Astrocyte of the cerebellum (primary cell): ENCODE data around the gene USP2.

Source experiments
- DNase-seq: peaks from one replicate; pipeline ENCODE4 v3.0.0-alpha.2; 2011; ENCODE audit warnings: low read depth
- H3K4me3 ChIP-seq: 2 replicates; pipeline ENCODE4 v1.5.1; 2011; ENCODE audit warnings: mild to moderate bottlenecking, low read depth, low read length, moderate library complexity
- CTCF ChIP-seq: IDR thresholded peaks from 2 replicates; pipeline ENCODE4 v1.5.1; 2012; ENCODE audit warnings: low read length, low read depth, moderate library complexity, mild to moderate bottlenecking; ENCODE audit errors: missing control alignments
- in situ Hi-C: cut with HindIII; loops from 2 replicates; pipeline ENCODE4 v1.10.0; 2017; ENCODE audit warnings: low sequenced_read_pairs

The USP2 gene

GRCh38 chr11:119332111-119332765 is 49.3 kb downstream of the USP2 start:
- no peak overlapping the region for H3K4me3 ChIP-seq
- in situ Hi-C loops = no loop called here
- TF ChIP-seq CTCF = no peak
- no peak for DNase-seq

DNA sequence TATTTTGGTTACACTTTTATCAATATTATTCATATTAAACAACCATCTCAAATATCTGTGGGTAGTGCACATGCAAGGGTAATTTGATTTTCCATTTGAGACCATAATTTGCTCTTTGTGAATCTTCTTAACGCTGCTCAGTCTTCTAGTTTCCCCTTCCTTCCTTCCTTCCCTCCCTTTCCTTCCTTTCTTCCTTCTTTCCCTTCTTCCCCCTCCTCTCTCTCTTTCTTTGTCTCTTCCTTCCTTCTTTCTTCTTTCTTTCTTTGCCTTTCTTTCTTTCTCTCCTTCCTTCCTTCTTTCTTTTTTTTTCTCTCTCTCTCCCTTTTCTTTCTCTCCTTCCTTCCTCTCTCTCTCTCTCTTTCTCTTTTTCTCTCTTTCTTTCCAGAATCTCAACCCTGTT is 51.3 kb downstream of the USP2 start:
- in situ Hi-C loops = no loop called here
- no peak for DNase-seq
- H3K4me3 ChIP-seq = no peak overlapping the region
- TF ChIP-seq CTCF = no peak

- in situ Hi-C loops = no loop called here
- no peak for TF ChIP-seq CTCF
- no peak overlapping the region for H3K4me3 ChIP-seq
- DNase-seq = no peak
Observed at GRCh38 chr11:119329320-119329719, 52.2 kb downstream of the USP2 start.

GRCh38 chr11:119324189-119324588 is 57.3 kb downstream of the USP2 start:
- in situ Hi-C loops = no loop called here
- no peak for DNase-seq
- H3K4me3 ChIP-seq = no peak overlapping the region
- no peak for TF ChIP-seq CTCF

DNA sequence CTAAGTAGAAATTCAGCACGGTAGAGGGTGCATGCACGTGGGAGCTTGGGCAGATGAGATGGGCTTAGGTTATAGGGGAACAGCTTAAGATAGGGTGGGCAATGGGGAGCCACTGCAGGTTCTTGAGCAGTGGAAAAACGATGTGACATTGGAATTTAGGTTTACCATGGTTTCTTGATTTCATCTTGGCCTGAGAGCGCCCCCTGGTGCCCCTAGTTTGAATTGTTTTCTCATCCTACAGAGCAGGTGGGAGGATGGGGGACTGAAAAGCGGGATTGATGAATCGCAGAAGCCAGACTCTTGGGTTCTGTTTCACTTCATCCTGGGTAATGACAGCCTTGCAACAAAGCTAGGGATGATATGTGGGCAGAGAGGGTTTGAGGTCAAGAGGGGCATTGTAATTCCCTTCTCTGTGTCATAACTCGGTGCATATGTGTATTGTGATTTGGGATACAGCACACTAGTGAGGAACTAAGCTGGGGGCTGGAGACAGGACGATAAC is 57.9 kb downstream of the USP2 start:
- DNase-seq = peak; percentile 44
- in situ Hi-C loops = no loop called here
- TF ChIP-seq CTCF = peak; percentile 78
- H3K4me3 ChIP-seq = no peak overlapping the region

- TF ChIP-seq CTCF = no peak
- no peak for DNase-seq
- in situ Hi-C loops = no loop called here
- H3K4me3 ChIP-seq = no peak overlapping the region
Observed at GRCh38 chr11:119322921-119323531, 58.5 kb downstream of the USP2 start.
